CD4-positive, alpha-beta T cell treated with Interleukin-12 subunit alpha and Interleukin-12 subunit beta, for 1 hour (primary cell): ENCODE data around the gene ZSCAN1.
A peak's percentile ranks its signal among the peaks of the same experiment; 100 is the strongest.
"Not testable (repeated sequence)": the region's sequence is repeated elsewhere in the genome, so short reads cannot be mapped to it uniquely, and the experiment has no call there.

Experiments used
- DNase-seq: peaks from one replicate; pipeline ENCODE4 v3.0.0-alpha.2; 2020

ZSCAN1 gene, protein sequence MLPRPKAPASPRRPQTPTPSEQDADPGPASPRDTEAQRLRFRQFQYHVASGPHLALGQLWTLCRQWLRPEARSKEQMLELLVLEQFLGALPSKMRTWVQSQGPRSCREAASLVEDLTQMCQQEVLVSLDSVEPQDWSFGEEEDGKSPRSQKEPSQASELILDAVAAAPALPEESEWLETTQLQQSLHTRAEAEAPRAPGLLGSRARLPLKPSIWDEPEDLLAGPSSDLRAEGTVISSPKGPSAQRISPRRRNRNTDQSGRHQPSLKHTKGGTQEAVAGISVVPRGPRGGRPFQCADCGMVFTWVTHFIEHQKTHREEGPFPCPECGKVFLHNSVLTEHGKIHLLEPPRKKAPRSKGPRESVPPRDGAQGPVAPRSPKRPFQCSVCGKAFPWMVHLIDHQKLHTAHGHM

GRCh38 chr19:58033741-58034476 lies at the start of gene ZSCAN1:
Gene ZSCAN1, plus strand, starts transcription at chr19:58034025. Its CDS starts 3,812 bp downstream, at chr19:58037837.
- peak; percentile 24 for DNase-seq

- DNase-seq = no peak
Measured at GRCh38 chr19:57992841-57993240, 41.0 kb upstream of the ZSCAN1 start.

DNA sequence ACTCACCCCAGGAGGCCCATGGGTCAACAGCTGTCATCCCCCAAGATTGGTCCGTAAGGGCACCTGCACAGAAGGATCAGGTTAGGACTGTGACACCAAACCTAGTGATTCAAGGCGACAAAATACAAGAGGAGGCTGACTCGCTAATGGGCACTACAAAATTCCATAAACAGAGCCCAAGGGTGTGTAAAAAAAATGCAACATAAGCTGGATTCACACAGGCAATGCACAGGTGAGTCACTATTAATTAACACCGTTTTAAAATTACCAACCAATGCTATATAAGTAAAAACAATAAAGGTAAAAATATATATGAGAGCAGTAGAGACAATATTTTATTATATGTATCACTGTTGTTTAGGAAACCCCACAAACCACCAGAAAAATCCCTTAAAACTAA lies 33.1 kb upstream of the ZSCAN1 start:
- DNase-seq = no peak

DNA sequence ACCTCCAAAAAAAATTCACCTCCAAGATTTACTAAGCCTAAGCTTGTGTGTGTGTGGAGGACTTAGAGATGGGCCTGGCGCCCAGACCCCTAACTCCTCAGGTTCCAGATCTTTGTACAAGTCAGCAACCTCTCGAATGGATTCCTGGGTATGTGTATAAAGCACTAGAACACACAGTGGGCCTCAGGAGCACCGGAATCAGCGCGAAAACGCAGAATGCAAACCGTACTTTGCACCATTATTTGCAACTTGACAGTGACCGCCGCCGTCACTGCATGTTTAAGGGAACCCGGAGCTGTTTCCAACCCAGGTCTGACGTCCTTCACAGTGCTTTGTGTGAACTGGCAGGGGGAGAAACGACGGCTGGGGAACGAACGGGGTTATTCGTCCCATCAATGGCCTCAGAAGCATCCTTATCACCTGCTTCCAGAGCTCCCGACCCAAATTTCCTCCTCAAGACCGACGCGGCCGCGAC lies 31.9 kb upstream of the ZSCAN1 start:
- DNase-seq = no peak

GRCh38 chr19:58002384-58003173 lies 31.2 kb upstream of the ZSCAN1 start, which contains the start of gene ZNF606:
Gene ZNF606, minus strand, starts transcription at chr19:58002820. Its CDS starts 1,501 bp downstream, at chr19:58001319.
- DNase-seq = peak; percentile 90

- DNase-seq = no peak
Measured at GRCh38 chr19:58003174-58003828, 30.5 kb upstream of the ZSCAN1 start.

- no peak for DNase-seq
Measured at GRCh38 chr19:58007285-58007684, 26.5 kb upstream of the ZSCAN1 start.

- DNase-seq = not testable (repeated sequence)
Measured at GRCh38 chr19:58008877-58009276, 24.9 kb upstream of the ZSCAN1 start.

GRCh38 chr19:58009301-58009665 lies 24.5 kb upstream of the ZSCAN1 start:
- DNase-seq = no peak

GRCh38 chr19:58009666-58010301 lies 24.0 kb upstream of the ZSCAN1 start:
- DNase-seq = peak; percentile 72

- DNase-seq = no peak
Measured at GRCh38 chr19:58010507-58010906, 23.3 kb upstream of the ZSCAN1 start.

DNA sequence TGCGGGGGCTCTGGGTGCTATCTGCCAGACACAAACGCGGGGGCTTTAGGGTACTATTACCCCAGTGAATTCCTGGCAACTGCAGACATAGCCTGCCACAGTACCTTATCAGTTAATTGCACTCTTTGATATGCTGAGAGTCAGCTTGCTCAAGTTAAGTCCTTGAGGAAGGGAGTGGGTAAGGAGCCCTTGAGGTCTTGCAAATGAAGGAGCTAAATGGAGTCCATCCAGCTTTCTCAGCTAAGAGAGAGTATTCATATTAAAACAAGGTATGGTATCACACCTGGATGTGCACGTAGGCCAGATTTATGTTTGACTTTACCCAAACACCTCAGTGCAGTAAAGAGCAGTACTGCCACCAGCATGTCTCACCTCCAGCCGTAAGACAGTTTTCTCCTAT lies 19.7 kb upstream of the ZSCAN1 start:
- DNase-seq = no peak

- DNase-seq = no peak
Measured at GRCh38 chr19:58020129-58020528, 13.7 kb upstream of the ZSCAN1 start.

DNA sequence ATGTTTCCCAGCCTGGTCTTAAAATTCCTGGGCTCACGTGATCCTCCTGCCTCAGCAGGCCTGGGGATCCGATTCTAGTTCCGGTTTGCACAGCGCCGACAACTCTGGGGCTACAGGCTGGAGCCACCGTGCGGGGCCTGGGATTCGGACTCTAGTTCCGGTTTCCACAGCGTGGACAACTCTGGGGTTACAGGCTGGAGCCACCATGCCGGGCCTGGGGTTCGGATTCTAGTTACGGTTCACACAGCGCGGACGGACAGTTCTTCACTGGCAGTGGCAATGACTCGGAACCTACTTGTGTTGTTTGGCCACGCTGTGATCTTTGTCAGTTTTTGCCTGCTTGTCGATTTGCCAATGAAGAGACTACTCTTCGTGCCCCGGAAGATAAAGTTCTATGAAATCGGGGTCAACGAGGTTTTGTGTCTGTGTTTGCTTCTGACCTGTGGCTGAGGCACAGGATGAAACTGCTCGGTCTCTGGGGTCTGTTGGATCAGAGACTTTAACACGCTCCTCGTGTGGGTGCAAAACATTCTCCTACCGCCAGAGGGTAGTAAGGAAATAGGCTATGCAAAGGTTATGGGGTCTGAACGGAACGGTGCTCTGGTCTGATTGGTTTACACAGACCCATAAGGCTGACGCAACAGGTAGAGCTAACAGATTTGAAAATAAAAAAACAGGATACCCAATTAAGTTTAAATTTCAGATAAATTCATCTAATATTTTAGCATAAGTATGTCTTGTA lies 12.1 kb upstream of the ZSCAN1 start:
- DNase-seq = peak; percentile 58

- no peak for DNase-seq
Measured at GRCh38 chr19:58022283-58022660, 11.6 kb upstream of the ZSCAN1 start.

GRCh38 chr19:58024661-58025060 lies 9.2 kb upstream of the ZSCAN1 start:
- DNase-seq = no peak

- DNase-seq = no peak
Measured at GRCh38 chr19:58034477-58034793, 610 bp downstream of the ZSCAN1 start.

- no peak for DNase-seq
Measured at GRCh38 chr19:58035863-58036262, 2.0 kb downstream of the ZSCAN1 start.

DNA sequence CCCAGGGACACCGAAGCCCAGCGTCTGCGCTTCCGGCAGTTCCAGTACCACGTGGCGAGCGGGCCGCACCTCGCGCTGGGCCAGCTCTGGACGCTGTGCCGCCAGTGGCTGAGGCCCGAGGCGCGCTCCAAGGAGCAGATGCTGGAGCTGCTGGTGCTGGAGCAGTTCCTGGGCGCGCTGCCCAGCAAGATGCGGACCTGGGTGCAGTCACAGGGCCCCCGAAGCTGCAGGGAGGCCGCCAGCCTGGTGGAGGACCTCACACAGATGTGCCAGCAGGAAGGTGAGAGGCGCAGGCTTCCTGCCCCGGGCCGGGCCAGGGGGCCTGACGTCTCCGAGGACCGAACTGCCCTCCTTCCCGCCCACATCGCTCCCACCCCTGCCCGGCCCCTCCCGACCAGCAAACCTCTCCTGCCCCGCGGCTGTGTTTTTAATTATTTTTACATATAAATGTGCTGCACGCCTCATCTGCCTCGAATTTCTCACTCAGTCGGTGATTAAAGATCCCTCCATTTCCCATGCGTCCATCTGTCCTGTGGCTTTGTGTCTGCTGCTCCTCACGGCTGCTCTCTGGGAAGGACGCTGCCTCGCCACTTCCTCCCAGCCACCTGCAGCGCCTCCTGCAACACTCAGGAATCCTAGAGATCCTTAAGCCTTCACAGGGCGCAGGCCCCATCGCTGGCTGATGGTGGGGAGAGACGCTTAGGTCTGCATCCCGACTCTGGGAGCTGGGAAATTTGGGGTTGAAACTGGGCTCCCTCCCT lies 4.3 kb downstream of the ZSCAN1 start:
- no peak for DNase-seq

DNA sequence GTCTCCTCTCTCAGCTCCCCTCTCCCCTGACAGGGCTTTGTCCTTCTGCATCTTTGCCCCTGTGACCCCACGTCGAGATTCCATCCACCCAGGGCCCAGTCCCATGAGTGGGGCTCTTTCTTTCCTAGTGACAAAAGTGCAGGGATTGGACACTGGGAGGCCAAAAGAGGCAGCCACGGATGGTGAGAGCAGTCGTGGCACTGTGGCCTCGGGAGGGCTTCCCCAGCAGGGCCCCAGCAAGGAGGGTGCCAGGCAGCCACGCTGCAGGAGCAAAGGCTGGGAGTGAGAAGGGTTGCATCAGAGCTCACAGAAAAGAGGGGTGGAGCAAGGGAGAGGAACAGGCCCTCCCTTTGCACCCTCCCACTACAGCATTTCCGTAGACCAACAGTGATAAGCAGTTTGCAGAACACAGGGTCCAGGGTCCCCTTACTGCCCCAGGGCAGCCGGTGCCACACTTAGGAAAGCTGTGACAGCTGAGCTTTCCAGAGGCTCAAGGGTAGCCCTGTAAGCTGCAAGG lies 4.9 kb downstream of the ZSCAN1 start:
- DNase-seq = no peak
